A549 (cell line): ENCODE measurements around the gene CCL3.

Source experiments
- HOXB13 ChIP-seq: fragments of 250-450 bp; sonication (Bioruptor Pico); IDR thresholded peaks from 2 replicates; pipeline ENCODE4 v1.5.0; 2020; ENCODE audit warnings: low read depth, mild to moderate bottlenecking, moderate library complexity
- MAX ChIP-seq: IDR thresholded peaks from 2 replicates; pipeline ENCODE4 v1.6.1; 2012
- POLR2A ChIP-seq: IDR thresholded peaks from 2 replicates; pipeline ENCODE4 v1.6.1; 2012; ENCODE audit warnings: mild to moderate bottlenecking, low read length
- TF ChIP-seq, protein P1 (sequence below): fragments of >200 bp; sonication (Bioruptor Twin); formaldehyde crosslinking; IDR thresholded peaks from 3 replicates; pipeline ENCODE4 v1.5.1; 2016

GRCh38 chr17:36132421-36132831 lies 42.5 kb upstream of the CCL3 start:
- TF ChIP-seq HOXB13 (CRISPR knock-in tag) (no peak), POLR2A (no peak), MAX (no peak)
- TF ChIP-seq, protein P1, sequence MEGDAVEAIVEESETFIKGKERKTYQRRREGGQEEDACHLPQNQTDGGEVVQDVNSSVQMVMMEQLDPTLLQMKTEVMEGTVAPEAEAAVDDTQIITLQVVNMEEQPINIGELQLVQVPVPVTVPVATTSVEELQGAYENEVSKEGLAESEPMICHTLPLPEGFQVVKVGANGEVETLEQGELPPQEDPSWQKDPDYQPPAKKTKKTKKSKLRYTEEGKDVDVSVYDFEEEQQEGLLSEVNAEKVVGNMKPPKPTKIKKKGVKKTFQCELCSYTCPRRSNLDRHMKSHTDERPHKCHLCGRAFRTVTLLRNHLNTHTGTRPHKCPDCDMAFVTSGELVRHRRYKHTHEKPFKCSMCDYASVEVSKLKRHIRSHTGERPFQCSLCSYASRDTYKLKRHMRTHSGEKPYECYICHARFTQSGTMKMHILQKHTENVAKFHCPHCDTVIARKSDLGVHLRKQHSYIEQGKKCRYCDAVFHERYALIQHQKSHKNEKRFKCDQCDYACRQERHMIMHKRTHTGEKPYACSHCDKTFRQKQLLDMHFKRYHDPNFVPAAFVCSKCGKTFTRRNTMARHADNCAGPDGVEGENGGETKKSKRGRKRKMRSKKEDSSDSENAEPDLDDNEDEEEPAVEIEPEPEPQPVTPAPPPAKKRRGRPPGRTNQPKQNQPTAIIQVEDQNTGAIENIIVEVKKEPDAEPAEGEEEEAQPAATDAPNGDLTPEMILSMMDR: no peak
